MM.1S (cell line): ENCODE measurements around the gene APOE.

Experiments used
- DNase-seq: peaks from one replicate; pipeline ENCODE4 v3.0.0-alpha.2; 2015
- H2AFZ ChIP-seq: fragments of 300-600 bp; sonication (generic); 2 replicates; pipeline ENCODE4 v1.6.0; 2016; ENCODE audit warnings: antibody characterized with exemption, low read length
- H3F3A ChIP-seq: fragments of 300-600 bp; sonication (generic); 2 replicates; pipeline ENCODE4 v1.6.1; 2016; ENCODE audit warnings: mild to moderate bottlenecking, antibody characterized with exemption, low read length, moderate library complexity, mixed read lengths; ENCODE audit not compliant: insufficient read depth
- H3K27ac ChIP-seq: fragments of 300-600 bp; sonication (generic); 2 replicates; pipeline ENCODE4 v1.5.1; 2016; ENCODE audit warnings: mild to moderate bottlenecking, low read length
- H3K27me3 ChIP-seq: fragments of 300-600 bp; sonication (generic); replicated peaks from 2 replicates; pipeline ENCODE4 v1.6.0; 2016; ENCODE audit warnings: low read length; ENCODE audit not compliant: insufficient read depth
- H3K36me3 ChIP-seq: fragments of 300-600 bp; sonication (generic); replicated peaks from 2 replicates; pipeline ENCODE4 v1.6.1; 2016; ENCODE audit warnings: mild to moderate bottlenecking, low read length, mixed read lengths; ENCODE audit not compliant: insufficient read depth
- H3K4me1 ChIP-seq: fragments of 300-600 bp; sonication (generic); 2 replicates; pipeline ENCODE4 v1.6.1; 2016; ENCODE audit warnings: low read length, mixed read lengths
- H3K4me2 ChIP-seq: fragments of 300-600 bp; sonication (generic); 2 replicates; pipeline ENCODE4 v1.6.0; 2016; ENCODE audit warnings: low read depth, low read length
- H3K4me3 ChIP-seq: fragments of 300-600 bp; sonication (generic); 2 replicates; pipeline ENCODE4 v1.5.1; 2016; ENCODE audit warnings: low read length, mixed read lengths
- H3K79me2 ChIP-seq: fragments of 300-600 bp; sonication (generic); 2 replicates; pipeline ENCODE4 v1.6.1; 2016; ENCODE audit warnings: mixed run types, low read length, mixed read lengths
- H3K9ac ChIP-seq: fragments of 300-600 bp; sonication (generic); 2 replicates; pipeline ENCODE4 v1.6.1; 2016; ENCODE audit warnings: low read length, mixed read lengths
- H3K9me2 ChIP-seq: fragments of 300-600 bp; sonication (generic); replicated peaks from 2 replicates; pipeline ENCODE4 v1.6.1; 2016; ENCODE audit warnings: mild to moderate bottlenecking, low read length, mixed read lengths; ENCODE audit not compliant: insufficient read depth
- H3K9me3 ChIP-seq: fragments of 300-600 bp; sonication (generic); replicated peaks from 2 replicates; pipeline ENCODE4 v1.6.1; 2016; ENCODE audit warnings: mild to moderate bottlenecking, low read length, mixed read lengths; ENCODE audit not compliant: insufficient read depth
- H4K20me1 ChIP-seq: fragments of 300-600 bp; sonication (generic); 2 replicates; pipeline ENCODE4 v1.6.1; 2016; ENCODE audit warnings: mild to moderate bottlenecking, low read length, moderate library complexity, mixed read lengths; ENCODE audit not compliant: insufficient read depth
- CTCF ChIP-seq: fragments of 300-600 bp; sonication (generic); IDR thresholded peaks from 2 replicates; pipeline ENCODE4 v1.5.1; 2016; ENCODE audit warnings: antibody characterized with exemption, low read length, mixed read lengths
- EZH2 ChIP-seq: fragments of 300-600 bp; sonication (generic); optimal IDR thresholded peaks from 2 replicates; pipeline ENCODE3; 2017; ENCODE audit warnings: low read depth, mild to moderate bottlenecking, antibody characterized with exemption, low read length, mixed read lengths
- EZH2phosphoT487 ChIP-seq: fragments of 300-600 bp; sonication (generic); IDR thresholded peaks from 2 replicates; pipeline ENCODE4 v1.6.1; 2018; ENCODE audit warnings: antibody characterized with exemption, low read length

APOE gene

GRCh38 chr19:44903602-44904425, 1.8 kb upstream of the APOE start:
- Histone ChIP-seq H3K9me3 (no peaks in the 10 kb centered on the region), H3K79me2 (no peaks in the 10 kb centered on the region), H2AFZ (no peak overlapping the region), H3K36me3 (no peaks in the 10 kb centered on the region; the same call in 1 of the 2 replicates), H3K27me3 (peaks cover 23% of the 10 kb centered on the region), H3K4me2 (no peak overlapping the region), H3K9ac (no peak overlapping the region), H3K27ac (no peak overlapping the region), H4K20me1 (no peaks in the 10 kb centered on the region), H3K9me2 (no peaks in the 10 kb centered on the region), H3K4me1 (no peaks in the 10 kb centered on the region), H3F3A (0 out of 2 replicates have a peak, but pooled peaks cover 2% of the 10 kb centered on the region), H3K4me3 (no peak overlapping the region)
- no peak for TF ChIP-seq EZH2phosphoT487
- TF ChIP-seq CTCF = peak; percentile 94
- peak; percentile 58 for DNase-seq

GRCh38 chr19:44904426-44904994, 1.1 kb upstream of the APOE start:
- H3F3A ChIP-seq = 0 out of 2 replicates have a peak, but pooled peaks cover 2% of the 10 kb centered on the region
- H3K9me3 ChIP-seq = no peaks in the 10 kb centered on the region
- no peaks in the 10 kb centered on the region for H4K20me1 ChIP-seq
- no peaks in the 10 kb centered on the region for H3K79me2 ChIP-seq
- H3K27ac ChIP-seq = no peak overlapping the region
- H3K9ac ChIP-seq = no peak overlapping the region
- no peaks in the 10 kb centered on the region for H3K4me1 ChIP-seq
- no peak overlapping the region for H2AFZ ChIP-seq
- H3K4me3 ChIP-seq = no peak overlapping the region
- DNase-seq = no peak
- no peak overlapping the region for H3K4me2 ChIP-seq
- H3K9me2 ChIP-seq = no peaks in the 10 kb centered on the region
- H3K36me3 ChIP-seq = no peaks in the 10 kb centered on the region; the same call in 1 of the 2 replicates
- peaks cover 23% of the 10 kb centered on the region for H3K27me3 ChIP-seq
- TF ChIP-seq CTCF = no peak
- no peak for TF ChIP-seq EZH2phosphoT487
- TF ChIP-seq EZH2 = no peak

GRCh38 chr19:44907613-44908012, 2.0 kb downstream of the APOE start:
- H3K27ac ChIP-seq = no peak overlapping the region
- H2AFZ ChIP-seq = no peak overlapping the region
- peaks cover 50% of the 10 kb centered on the region for H3K27me3 ChIP-seq
- H3K9ac ChIP-seq = no peak overlapping the region
- no peaks in the 10 kb centered on the region for H3K36me3 ChIP-seq
- no peaks in the 10 kb centered on the region for H3K9me3 ChIP-seq
- 0 out of 2 replicates have a peak, but pooled peaks cover 2% of the 10 kb centered on the region for H3F3A ChIP-seq
- no peak for TF ChIP-seq EZH2
- TF ChIP-seq CTCF = no peak
- no peak for TF ChIP-seq EZH2phosphoT487
- H3K4me3 ChIP-seq = no peak overlapping the region
- H3K4me2 ChIP-seq = no peak overlapping the region
- H3K4me1 ChIP-seq = no peaks in the 10 kb centered on the region
- no peaks in the 10 kb centered on the region for H4K20me1 ChIP-seq
- DNase-seq = no peak
- H3K9me2 ChIP-seq = no peaks in the 10 kb centered on the region
- H3K79me2 ChIP-seq = no peaks in the 10 kb centered on the region
